Natural killer cell (primary cell): ENCODE measurements around the gene ATP5F1A. TPM values are rescaled to one million over a fixed set of nuclear protein-coding genes. Genes with fewer than 3 reads are reported as not detected.

Experiments
- ATAC-seq, 3 donors: fragments of 150-1000 bp in 2 of 3; fragments of 200-7000 bp in 1 of 3; cut with Tn5 transposase; 1 replicate in 1 of 3; 2 replicates in 2 of 3; pipeline ENCODE4 v1.10.0; 2021; ENCODE audit warnings: mild to moderate bottlenecking in 2 of 3, moderate library complexity in 2 of 3
- DNase-seq, 2 donors: peaks; one replicate each; pipeline versions ENCODE4 v3.0.0 to v3.0.0-alpha.2; 2013 to 2021; ENCODE audit warnings: mixed read lengths in 1 of 2
- H3K27ac ChIP-seq: one replicate; pipeline ENCODE4 v1.5.1; 2013; ENCODE audit warnings: mild to moderate bottlenecking, low read length
- H3K27me3 ChIP-seq: one replicate; pipeline ENCODE4 v1.6.1; 2013; ENCODE audit warnings: low read length; ENCODE audit not compliant: control insufficient read depth, insufficient read depth
- H3K36me3 ChIP-seq: one replicate; pipeline ENCODE4 v1.6.1; 2013; ENCODE audit warnings: low read length; ENCODE audit not compliant: control insufficient read depth, insufficient read depth
- H3K4me1 ChIP-seq: one replicate; pipeline ENCODE4 v1.6.1; 2013; ENCODE audit warnings: low read length; ENCODE audit not compliant: control insufficient read depth, insufficient read depth
- H3K4me3 ChIP-seq: one replicate; pipeline ENCODE4 v1.5.1; 2013; ENCODE audit warnings: low read length
- H3K9me3 ChIP-seq: one replicate; pipeline ENCODE4 v1.6.1; 2013; ENCODE audit warnings: low read length; ENCODE audit not compliant: control insufficient read depth, insufficient read depth
- H3K27ac Mint-ChIP-seq, 2 donors: one replicate each; pipeline ENCODE4 v1.8.0; 2022; ENCODE audit warnings: mild to moderate bottlenecking in 2 of 2, mixed read lengths in 2 of 2, moderate library complexity in 1 of 2
- H3K27me3 Mint-ChIP-seq, 2 donors: one replicate each; pipeline ENCODE4 v1.8.0; 2022; ENCODE audit warnings: low read depth in 2 of 2, mixed read lengths in 2 of 2
- H3K36me3 Mint-ChIP-seq: one replicate; pipeline ENCODE4 v1.8.0; 2022; ENCODE audit warnings: mixed read lengths
- H3K4me1 Mint-ChIP-seq, 2 donors: one replicate each; pipeline ENCODE4 v1.8.0; 2022; ENCODE audit warnings: mixed read lengths in 2 of 2
- H3K4me3 Mint-ChIP-seq: one replicate; pipeline ENCODE4 v1.8.0; 2022; ENCODE audit warnings: mild to moderate bottlenecking, moderate library complexity, mixed read lengths
- H3K9me3 Mint-ChIP-seq, 2 donors: one replicate each; pipeline ENCODE4 v1.8.0; 2022; ENCODE audit warnings: mixed read lengths in 2 of 2
- WGBS: methylation state at CpG from one replicate; pipeline ENCODE4 v1.1.7; 2013; ENCODE audit warnings: missing lambda C conversion rate; ENCODE audit not compliant: insufficient coverage; 5-methylcytosine and 5-hydroxymethylcytosine counted together
- intact Hi-C: fragments of 100-400 bp; cut with micrococcal nuclease; formaldehyde crosslinking; loops from one replicate; pipeline ENCODE4 v1.14.2; 2022
- total RNA-seq, 4 donors: library from RNA; stranded (reverse); fragments of 120-200 nt in 1 of 4; gene quantifications; one replicate each; pipeline versions ENCODE4 v1.2.3 to v1.2.4, GENCODE V29; 2013 to 2022
- TF ChIP-seq, protein P1 (sequence below): fragments of 200-600 bp; IDR thresholded peaks from one replicate; pipeline ENCODE4 v1.8.0; 2022; ENCODE audit warnings: antibody characterized with exemption

Gene ATP5F1A
- total RNA-seq, 3 donors from 2014 or later (not counting 1 experiment from before 2014, with no cell fraction given): 209 to 218 (median 218) TPM

DNA sequence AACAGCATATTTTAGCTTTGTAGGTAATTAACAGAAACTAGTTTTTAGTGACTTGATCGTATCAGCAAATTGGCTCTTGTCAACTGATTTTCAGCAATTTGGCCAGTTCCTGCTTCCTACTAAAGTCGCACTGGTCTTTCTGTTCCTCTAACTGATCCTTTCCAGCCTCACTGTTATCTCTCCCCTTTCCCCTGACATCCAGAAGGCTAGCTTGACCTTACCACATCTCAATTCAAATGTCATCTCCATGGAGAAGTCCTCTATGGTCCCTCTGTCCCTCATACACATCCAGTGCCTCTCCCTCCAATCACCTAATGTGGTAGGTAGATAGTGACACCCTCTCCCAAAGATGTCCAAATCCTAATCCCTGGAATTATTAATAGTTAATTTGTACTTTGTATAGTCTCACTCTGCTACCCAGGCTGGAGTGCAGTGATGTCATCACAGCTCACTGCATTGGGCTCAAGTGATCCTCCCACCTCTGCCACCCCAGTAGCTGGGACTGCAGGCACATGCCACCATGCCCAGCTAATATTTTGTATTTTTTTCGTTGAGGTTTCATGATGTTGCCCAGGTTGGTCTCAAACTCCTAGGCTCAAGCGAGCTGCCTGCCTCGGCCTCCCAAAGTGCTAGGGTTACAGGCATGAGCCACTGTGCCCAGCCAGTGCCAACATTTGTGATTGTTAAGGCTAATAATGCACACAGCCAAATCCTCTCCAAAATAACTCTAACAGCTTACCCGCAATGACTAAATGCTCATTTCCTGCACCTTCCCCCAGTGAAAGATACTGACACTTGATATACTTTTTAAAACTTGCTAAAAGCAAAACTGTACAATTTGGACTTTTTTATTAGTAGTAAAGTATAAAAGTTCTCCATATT, 42.9 kb downstream of the ATP5F1A start:
- Mint-ChIP-seq H3K36me3 (no peaks in the 10 kb centered on the region), H3K27me3 (no peaks in the 10 kb centered on the region), H3K4me3 (peak overlapping the region; percentile 83), H3K4me1 (peaks cover 49 to 51% of the 10 kb centered on the region in 2 donors), H3K9me3 (no peaks in the 10 kb centered on the region), H3K27ac (peak overlapping the region; percentile 89 to 97)
- Histone ChIP-seq H3K4me3 (no peak overlapping the region), H3K36me3 (no peaks in the 10 kb centered on the region), H3K27me3 (no peaks in the 10 kb centered on the region), H3K4me1 (peaks cover 22% of the 10 kb centered on the region), H3K9me3 (no peaks in the 10 kb centered on the region), H3K27ac (peak overlapping the region; percentile 88)
- WGBS: 34% methylated on average over 6 of the region's 6 CpGs
- intact Hi-C loops: loop anchor here (2.0 kb wide), 1 partner anchor 16 kb away; no protein-coding TSS in a partner anchor
- ATAC-seq: peak; percentile 86 to 94 (median 92)
- DNase-seq: peak; percentile 23 to 48
- TF ChIP-seq, protein P1, sequence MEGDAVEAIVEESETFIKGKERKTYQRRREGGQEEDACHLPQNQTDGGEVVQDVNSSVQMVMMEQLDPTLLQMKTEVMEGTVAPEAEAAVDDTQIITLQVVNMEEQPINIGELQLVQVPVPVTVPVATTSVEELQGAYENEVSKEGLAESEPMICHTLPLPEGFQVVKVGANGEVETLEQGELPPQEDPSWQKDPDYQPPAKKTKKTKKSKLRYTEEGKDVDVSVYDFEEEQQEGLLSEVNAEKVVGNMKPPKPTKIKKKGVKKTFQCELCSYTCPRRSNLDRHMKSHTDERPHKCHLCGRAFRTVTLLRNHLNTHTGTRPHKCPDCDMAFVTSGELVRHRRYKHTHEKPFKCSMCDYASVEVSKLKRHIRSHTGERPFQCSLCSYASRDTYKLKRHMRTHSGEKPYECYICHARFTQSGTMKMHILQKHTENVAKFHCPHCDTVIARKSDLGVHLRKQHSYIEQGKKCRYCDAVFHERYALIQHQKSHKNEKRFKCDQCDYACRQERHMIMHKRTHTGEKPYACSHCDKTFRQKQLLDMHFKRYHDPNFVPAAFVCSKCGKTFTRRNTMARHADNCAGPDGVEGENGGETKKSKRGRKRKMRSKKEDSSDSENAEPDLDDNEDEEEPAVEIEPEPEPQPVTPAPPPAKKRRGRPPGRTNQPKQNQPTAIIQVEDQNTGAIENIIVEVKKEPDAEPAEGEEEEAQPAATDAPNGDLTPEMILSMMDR: no peak

DNA sequence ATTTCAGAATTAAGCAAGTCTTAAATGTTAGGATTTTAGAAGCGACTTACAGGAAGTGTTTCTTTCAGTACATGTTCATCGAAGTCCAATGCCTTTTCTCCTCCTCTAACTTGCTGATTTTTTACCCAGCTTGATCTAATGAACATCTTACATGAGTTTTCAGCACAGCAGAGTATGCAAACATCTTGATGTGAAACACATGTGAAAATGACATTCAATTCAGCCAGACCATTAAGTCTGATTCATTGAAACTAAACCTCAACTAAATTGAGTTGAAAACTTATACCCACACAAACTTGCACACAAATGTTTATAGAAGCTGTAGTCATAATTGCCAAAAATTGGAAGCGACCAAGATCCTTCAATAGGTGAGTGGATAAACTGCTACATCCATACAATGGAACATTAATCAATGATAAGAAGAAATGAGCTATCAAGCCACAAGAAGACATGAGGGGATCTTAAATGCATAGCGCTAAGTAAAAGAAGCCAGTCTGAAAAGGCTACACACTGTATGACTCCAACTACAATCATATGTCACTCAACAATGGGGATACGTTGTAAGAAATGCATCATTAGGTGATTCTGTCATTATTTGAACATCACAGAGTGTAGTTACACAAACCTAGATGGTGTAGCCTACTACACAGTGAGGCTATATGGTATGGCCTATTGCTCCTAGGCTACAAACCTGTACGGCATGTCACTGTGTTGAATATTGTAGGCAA, 44.6 kb downstream of the ATP5F1A start:
- Histone ChIP-seq H3K9me3 (no peaks in the 10 kb centered on the region), H3K27me3 (no peaks in the 10 kb centered on the region), H3K27ac (no peak overlapping the region), H3K4me3 (no peak overlapping the region), H3K36me3 (no peaks in the 10 kb centered on the region), H3K4me1 (peaks cover 22% of the 10 kb centered on the region)
- TF ChIP-seq, protein P1: no peak
- intact Hi-C loops: loop anchor here (2.0 kb wide), 1 partner anchor 17 kb away; no protein-coding TSS in a partner anchor
- H3K36me3 Mint-ChIP-seq: no peaks in the 10 kb centered on the region
- no peaks in the 10 kb centered on the region for H3K9me3 Mint-ChIP-seq
- DNase-seq: no peak
- WGBS: 86% methylated on average over 4 of the region's 6 CpGs
- no peak overlapping the region for H3K4me3 Mint-ChIP-seq
- no peak for ATAC-seq
- peaks cover 49% of the 10 kb centered on the region in 2 donors for H3K4me1 Mint-ChIP-seq
- peak overlapping the region; percentile 57 to 97 for H3K27ac Mint-ChIP-seq
- no peaks in the 10 kb centered on the region for H3K27me3 Mint-ChIP-seq

DNA sequence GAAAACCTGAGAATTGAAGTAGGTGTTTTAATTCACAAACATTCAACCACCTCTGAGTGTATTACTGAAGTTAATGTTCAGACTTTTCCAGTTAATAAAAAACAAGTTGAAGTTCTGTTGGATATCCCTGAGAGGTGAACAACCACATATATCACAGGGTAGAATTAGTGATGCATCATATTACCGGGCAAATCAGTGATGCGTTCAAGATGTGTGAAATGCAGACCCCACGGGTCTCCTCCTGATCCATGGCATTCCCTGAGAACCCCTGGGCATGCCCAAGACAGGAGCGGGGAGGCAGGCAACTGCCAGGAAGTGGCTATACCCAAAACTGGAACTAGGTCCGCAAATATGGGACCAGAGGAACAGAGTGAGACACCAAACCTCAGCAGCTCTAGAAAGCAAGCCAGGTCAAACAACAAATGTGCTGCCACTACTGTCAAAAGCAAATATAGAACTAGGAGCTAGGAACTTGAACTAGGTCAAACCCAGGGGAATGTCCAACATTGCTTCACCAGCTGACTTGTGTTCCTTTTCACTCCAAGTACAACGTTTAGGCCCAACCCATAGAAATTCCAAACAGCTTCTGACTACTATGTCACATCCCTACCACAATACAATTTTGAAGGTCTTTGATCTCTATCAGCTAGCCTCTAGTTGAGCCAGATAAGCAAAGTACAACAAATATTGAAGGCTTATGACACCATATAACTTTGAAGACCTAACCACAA, 46.2 kb downstream of the ATP5F1A start:
- H3K9me3 Mint-ChIP-seq: no peaks in the 10 kb centered on the region
- H3K4me3 Mint-ChIP-seq: no peak overlapping the region
- Histone ChIP-seq H3K9me3 (no peaks in the 10 kb centered on the region), H3K27ac (no peak overlapping the region), H3K27me3 (no peaks in the 10 kb centered on the region), H3K4me1 (peaks cover 22% of the 10 kb centered on the region), H3K4me3 (no peak overlapping the region), H3K36me3 (no peaks in the 10 kb centered on the region)
- H3K4me1 Mint-ChIP-seq: peaks cover 55% of the 10 kb centered on the region in 2 donors
- intact Hi-C loops: no loop called here
- 58% methylated on average over 6 of the region's 6 CpGs for WGBS
- ATAC-seq (no peak), DNase-seq (no peak)
- peak overlapping the region; percentile 56 to 97 for H3K27ac Mint-ChIP-seq
- no peaks in the 10 kb centered on the region for H3K36me3 Mint-ChIP-seq
- TF ChIP-seq, protein P1: no peak
- H3K27me3 Mint-ChIP-seq: no peaks in the 10 kb centered on the region
